ENCODE measurements around the gene ABCA4. TPM values are rescaled to one million over a fixed set of nuclear protein-coding genes. Genes with fewer than 3 reads are reported as not detected.
"Not testable (repeated sequence)": the region's sequence is repeated elsewhere in the genome, so short reads cannot be mapped to it uniquely, and the experiment has no call there.

The ABCA4 gene
- 1 to 10 TPM in 1 of 2 donors, not detected in 1; 1.2 TPM for total RNA-seq
- long read RNA-seq = 0 reads

DNA sequence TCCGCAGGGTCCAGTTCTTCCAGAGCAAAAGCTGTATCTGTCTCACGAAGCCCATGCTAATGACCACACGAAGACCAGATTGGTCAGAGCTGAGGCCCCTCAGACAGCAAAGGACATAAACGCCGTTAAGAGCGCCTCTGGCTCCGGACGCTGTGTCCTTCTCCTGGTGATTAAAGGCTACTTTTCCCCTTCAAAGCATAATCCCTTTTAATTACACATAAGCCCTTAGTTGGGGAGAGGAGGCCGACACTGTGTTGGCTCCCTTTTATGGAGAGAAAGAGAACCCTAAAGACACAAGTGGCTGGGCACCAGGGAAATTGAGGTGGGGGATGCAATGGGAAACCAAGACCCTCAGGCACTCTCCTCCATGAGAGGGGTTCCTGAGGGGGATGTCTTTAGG lies at the start of gene ABCA4:
TSS of gene ABCA4 (minus strand) at position 158 of the 400 bp plus-strand sequence. CDS start at position 55, 103 bp downstream.
- DNase-seq = no peak
- no peak for ATAC-seq
- intact Hi-C loops (cut with DNase I, micrococcal nuclease) = no loop called here

DNA sequence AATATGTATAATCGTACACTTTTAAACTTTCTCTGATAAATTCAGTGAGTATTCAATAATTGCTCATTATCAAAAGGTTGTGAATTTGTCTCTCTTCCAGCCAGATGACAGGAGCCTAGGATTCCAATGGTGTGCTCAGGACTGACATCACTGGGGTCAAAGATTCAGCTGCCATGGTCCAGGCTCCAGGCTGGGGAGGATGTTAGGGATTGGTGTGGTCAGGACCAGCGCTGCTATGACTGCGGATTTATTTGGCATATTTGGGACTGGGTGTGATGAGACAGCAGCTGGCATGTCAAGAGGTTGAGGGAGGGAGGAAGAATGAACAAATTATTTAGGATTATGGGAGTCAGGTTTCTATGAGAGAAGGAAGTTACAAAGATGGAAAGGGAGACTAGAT lies 48.2 kb upstream of the ABCA4 start:
- ATAC-seq (no peak), DNase-seq (no peak)
- intact Hi-C loops (cut with DNase I, micrococcal nuclease) = no loop called here

DNA sequence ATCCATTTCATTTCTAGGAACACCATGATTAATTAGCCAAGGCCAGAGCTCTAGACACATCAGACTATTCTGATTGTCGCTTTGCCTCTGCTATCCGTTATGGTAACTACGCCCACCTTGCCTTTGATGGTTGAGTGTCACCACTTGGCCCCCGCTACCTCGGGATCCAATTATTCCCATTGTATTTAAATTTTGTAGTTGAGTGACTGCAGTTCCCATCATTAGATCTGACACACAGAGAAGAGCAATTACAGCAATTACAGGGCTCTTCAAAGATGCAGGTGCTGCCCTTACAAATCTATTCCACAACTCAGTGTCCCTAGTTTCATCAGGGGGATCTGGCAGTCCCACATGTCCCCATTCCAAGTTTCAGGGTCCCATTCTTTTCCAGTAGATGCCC lies 44.9 kb upstream of the ABCA4 start:
- no peak for DNase-seq
- intact Hi-C loops (cut with DNase I, micrococcal nuclease) = no loop called here
- ATAC-seq = no peak

DNA sequence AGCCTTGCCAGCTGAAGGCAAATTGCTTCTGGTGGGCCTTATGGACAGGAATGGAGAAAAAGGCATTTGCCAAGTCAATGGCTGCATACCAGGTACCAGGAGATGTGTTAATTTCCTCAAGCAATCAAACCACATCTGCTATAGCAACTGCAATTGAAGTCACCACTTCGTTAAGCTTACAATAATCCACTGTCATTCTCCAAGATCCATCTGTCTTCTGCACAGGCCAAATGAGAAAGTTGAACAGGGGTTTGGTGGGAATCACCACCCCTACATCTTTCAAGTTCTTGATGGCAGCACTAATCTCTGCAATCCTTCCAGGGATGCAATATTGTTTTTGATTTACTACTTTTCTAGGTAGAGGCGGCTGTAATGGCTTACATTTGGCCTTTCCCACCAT lies 43.9 kb upstream of the ABCA4 start:
- intact Hi-C loops (cut with DNase I, micrococcal nuclease); ATAC-seq; DNase-seq: not testable (repeated sequence)

DNA sequence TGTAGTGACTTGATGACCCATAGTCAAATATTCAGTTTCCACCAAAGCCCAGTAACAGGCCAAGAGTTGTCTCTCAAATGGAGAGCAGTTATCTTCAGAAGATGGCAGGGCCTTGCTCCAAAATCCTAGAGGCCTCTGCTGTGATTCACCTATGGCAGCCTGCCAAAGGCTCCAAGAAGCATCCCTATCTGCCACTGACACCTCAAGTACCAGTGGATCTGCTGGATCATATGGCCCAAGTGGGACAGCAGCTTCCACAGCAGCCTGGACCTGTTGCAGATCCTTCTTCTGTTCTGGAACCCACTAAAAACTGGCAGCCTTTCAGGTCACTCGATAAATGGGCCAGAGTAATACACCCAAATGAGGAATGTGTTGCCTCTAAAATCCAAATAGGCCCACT lies 43.2 kb upstream of the ABCA4 start:
- DNase-seq; intact Hi-C loops (cut with DNase I, micrococcal nuclease); ATAC-seq: not testable (repeated sequence)

DNA sequence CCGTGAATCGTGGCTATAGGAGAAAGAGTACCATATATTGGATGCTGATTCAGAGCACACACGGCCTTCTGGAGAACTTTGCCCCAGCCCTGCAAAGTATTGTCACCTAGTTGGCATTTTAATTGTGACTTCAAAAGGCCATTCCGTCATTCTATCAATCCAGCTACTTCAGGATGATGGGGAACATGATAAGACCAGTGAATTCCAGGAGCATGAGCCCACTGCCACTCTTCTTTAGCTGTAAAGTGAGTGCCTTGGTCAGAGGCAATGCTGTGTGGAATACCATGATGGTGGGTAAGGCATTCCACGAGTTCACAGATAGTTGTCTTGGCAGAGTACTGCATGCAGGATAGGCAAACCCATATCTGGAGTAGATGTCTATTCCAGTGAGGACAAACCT lies 42.3 kb upstream of the ABCA4 start:
- intact Hi-C loops (cut with DNase I, micrococcal nuclease); ATAC-seq; DNase-seq: not testable (repeated sequence)

DNA sequence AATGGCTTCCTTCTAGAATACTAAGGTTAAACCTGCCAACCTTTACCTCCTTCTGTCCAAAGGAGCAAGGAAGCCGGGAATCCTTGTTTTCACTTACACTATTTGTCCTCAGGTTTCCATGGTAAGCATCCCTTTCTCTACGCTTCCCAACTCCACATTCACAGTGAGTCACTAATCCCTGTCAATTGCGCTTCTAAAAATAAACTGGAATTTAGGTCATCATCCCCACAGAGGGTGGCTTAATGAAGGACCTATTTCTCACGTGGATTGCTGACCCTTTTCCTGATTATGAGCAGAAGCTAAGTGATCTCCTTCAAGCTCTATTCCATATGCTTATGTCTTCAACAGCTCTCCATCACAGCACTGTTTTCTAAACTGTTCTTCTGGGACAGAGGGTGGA lies 39.9 kb upstream of the ABCA4 start:
- no peak for DNase-seq
- no peak for ATAC-seq
- intact Hi-C loops (cut with DNase I, micrococcal nuclease) = no loop called here

DNA sequence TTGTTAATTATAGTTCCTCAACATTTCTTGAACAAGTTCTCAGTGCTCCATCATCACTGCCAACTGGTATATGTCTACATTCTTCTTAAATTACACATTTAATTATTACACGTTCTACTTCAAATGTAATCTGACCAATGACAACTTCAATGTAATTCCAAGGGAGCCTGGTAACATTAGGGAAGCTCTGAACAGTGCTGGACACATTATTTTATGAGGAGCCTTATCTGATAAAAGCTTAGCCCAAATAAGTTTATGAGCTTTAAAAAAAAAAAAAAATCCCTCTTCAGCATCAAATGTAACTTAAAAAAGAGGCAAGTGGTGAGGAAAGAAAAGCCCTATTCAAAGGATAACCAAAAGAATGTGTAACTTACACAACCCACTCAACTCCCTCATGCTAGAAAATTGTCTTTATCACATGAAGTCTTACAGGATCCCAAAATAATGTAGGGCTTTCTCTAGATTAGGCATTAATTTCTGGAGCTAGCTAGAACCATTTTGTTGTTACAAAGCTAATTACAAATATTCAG lies 35.2 kb upstream of the ABCA4 start:
- no peak for ATAC-seq
- intact Hi-C loops (cut with DNase I, micrococcal nuclease) = no loop called here

DNA sequence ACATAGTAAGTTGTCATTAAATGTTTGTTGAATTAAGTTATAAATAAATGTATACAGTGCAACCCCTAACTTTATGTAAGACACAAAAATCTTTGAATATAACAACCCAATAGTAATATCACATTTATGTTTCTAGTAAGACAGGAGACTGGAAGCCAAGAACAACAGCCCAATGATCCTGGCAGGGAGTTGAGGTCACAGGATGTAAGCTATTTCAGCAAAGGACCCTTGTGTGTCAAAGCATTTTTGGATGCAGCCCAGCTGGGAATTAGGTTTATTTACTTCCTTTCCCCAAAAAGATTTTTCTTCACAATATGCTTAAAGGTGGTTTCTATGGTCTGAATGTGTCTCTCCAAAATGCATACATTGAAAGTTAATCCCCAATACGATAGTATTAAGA lies 34.0 kb upstream of the ABCA4 start:
- ATAC-seq = no peak
- intact Hi-C loops (cut with DNase I, micrococcal nuclease) = no loop called here
- no peak for DNase-seq

More for the DNA sequence above, 35.2 kb upstream of the ABCA4 start:
- no peak for DNase-seq

DNA sequence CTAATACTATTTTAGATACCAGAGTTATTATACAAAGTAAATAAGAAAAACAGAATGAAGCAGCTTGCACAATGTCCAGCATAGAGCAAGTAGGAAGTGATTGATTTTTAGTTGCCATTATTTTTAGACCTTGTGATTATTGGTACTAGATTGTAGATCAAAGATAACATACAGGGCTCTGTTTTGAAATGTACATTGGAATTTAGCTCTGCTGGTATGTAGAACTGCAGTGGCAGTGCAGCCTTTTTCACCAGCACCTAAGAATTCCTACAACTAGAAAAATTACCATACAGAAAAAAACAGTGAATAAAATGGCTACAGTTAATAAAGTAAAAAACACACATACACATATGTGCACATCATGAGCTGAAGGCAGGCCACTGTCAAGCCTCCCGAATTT lies 32.2 kb upstream of the ABCA4 start:
- ATAC-seq = no peak
- intact Hi-C loops (cut with DNase I, micrococcal nuclease) = no loop called here
- DNase-seq = no peak

DNA sequence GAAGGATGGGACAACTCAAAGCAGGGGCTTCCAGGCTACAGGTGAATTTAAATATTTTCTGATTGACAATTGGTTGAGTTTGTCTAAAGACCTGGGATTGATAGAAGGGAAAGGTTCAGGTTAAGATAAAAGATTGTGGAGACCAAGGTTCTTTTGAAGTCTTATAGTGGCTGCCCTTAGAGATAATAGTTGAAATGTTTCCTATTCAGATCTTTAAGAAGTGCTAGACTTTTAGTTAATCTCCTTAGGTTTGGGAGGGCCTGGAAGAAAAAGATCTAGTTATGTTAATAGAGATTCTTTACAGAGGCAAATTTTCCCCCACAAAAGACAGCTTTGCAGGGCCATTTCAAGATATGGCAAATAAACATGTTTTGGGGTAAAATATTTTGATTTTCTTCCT lies 28.2 kb upstream of the ABCA4 start:
- intact Hi-C loops (cut with DNase I, micrococcal nuclease) = not testable (repeated sequence)

DNA sequence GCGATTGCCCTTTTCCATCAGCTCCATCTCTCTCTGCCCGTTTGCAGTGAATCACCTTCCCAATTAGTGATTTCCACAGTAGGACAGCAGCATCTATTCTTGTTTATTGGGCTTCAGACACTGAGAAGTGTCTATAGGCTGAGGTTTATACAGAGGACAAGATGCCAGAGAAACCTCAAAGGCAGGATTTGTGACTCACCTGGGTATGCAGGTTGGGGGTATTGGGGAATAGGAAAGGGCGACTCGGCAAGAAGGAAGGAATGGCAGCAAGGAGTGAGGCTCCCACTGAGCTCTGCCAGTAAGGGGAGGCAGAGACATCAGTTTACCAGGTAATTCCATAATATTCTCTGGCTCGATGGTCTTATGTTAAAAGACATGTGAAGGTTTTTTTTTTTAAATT lies 25.3 kb upstream of the ABCA4 start:
- intact Hi-C loops (cut with DNase I, micrococcal nuclease) = no loop called here
- no peak for DNase-seq
- no peak for ATAC-seq

More for the DNA sequence above, 28.2 kb upstream of the ABCA4 start:
- not testable (repeated sequence) for ATAC-seq, DNase-seq

DNA sequence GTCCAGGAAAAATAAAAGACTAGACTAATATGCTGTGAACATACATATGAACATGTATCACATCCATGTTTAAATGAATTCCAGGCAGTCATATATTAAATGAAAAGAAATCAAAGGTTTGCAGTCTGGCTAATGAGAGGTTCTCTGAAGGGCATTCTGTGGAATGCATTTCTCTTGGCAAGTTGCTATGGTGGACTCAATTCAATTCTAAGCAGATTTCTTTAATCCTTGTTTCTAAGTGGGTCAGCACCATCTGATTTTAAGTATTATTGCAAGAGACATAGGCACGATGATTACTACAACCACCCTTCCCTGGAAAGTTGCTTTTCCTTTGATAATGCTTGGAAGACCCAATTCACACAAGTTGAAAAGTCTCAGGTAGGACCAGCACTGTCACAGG lies 23.9 kb upstream of the ABCA4 start:
- intact Hi-C loops (cut with DNase I, micrococcal nuclease) = no loop called here
- no peak for DNase-seq
- no peak for ATAC-seq

DNA sequence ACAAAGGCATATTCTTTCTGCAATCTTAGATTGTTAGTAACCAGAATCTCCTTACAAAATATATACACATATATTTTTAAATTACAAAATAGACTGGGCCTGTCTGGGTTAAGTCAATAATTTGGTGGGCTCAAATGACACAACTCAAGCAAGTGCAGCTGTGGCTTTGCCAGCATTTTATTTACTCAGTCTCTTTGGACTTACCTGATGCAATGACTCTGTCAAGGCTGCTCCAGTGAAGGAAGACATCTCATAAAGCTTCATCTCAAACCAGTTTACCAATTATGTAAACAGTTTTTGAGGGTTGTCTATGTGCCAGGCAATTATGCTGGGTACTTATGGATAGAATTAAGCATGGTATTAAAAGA lies 22.8 kb upstream of the ABCA4 start:
- ATAC-seq (no peak), DNase-seq (no peak)
- intact Hi-C loops (cut with DNase I, micrococcal nuclease) = no loop called here

DNA sequence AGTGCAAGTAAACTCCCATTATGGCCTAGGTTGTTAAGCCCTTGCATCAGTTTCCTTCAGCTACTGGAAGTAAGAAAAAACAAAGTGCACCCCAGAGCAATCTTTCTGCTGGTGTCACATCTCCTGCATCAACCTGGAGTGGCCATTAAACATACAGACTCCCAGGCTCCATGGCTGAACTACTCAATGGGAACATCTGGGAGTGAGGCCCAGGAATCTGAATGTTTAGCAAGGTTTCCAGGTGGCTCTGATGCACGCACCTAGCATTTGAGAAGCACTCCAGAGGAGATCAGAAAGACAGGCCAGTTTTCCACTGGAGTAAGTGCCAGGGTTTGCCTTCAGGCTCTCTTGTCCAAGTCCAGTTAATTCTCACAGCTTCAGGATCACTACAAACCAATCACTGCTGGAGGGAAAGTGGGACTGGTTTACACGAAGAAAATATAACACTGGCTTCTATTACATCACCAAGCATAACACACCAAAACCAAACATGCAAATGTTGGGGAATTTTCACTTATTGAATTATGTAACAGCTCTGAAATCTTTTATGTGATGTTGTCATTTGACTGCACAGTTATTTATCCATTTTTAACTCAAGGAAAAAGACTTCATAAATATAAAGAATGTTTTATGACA lies 22.3 kb upstream of the ABCA4 start:
- intact Hi-C loops (cut with DNase I, micrococcal nuclease) = no loop called here
- DNase-seq (no peak), ATAC-seq (no peak)

DNA sequence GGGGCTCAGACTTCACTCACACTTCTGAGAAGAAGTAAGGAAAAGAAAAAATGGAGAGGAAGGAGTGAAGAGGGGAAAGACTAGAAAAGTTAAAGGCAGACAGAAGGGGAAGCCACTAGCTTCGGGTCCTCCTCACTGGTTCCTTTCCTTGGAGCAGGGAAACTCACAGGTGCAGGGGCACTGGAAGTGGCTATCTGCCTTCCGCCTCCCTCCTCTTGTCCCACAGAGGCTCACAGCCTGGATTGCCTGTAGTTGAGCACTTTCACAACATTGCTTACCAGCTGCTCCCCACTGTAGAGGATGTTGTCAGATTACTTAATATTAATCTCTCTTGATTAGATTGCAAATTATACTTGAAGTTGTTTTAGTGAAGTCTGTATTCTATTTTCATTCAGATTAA lies 21.6 kb upstream of the ABCA4 start:
- DNase-seq = no peak
- ATAC-seq = no peak
- intact Hi-C loops (cut with DNase I, micrococcal nuclease) = no loop called here

DNA sequence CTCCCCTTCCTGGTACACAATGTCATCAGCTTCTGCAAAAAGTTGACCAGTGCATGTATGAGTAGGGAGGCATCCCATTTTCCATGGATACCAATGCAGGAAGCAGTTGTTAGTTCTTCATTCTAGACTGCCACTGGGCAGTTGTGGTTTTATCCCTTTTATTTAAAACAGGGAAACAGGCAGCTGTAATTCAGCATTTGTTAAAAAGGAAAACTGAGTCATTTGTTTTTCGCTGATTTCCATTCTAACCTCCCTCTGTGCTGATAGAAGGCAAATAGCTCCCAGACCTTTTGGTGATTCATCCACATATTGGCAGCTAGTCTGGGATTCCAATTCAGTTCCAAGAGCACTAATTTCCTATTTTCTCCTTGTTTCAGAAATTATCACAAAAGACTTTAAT lies 21.1 kb upstream of the ABCA4 start:
- ATAC-seq (no peak), DNase-seq (no peak)
- intact Hi-C loops (cut with DNase I, micrococcal nuclease) = no loop called here

DNA sequence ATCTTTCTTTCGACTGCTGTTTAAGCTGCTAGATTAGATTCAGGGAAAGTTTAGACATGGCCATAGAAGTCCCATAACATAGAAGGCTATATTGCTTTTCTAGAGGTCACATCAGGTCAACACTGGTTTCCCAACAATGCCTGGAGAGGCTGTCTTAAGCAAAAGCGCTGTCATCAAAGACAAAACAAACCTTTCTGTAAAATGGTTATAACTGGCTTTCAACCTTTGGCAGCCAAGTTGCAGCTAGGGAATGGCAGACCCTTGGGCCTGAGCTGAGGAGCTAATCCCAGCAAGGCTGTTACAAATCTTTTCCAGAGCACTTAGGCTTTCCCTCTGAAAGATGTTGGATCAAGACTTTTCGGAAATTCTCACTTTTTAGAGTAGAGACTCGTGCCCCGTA lies 11.2 kb upstream of the ABCA4 start:
- DNase-seq (no peak), ATAC-seq (no peak)
- intact Hi-C loops (cut with DNase I, micrococcal nuclease) = no loop called here

DNA sequence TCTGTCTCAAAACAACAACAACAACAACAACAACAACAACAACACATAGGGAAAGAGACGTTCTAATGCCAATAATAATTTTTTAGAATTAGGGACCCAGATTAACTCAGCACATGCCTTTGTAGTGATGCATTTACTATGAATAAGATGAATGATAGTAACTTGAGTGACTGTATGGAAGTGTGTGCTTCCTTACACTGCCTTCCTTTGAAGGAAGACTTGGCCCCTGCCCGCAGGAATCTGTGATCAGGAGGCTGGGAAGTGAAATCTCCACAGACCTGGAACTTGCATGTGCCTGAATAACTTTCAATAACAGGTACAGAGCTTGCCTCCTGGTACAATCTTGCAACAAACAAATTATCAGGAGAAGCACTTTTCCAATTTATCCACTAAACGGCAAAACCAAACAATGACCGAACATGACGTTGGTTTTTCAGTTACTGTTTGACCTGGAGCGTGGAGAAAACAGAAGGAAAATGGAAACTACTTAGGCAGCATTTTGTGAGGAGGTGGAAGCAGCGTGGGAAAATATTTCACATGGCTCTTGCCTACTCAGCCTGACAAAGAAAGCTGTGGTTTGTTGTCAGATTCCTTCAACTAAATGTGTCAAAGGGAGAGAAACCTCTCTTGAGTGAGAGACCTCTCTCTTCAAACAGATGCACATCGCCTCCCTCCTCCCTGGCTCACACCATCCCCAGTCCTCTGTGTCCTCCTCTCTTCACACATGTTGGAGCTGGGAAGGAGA lies 10.1 kb upstream of the ABCA4 start:
- DNase-seq = no peak
- intact Hi-C loops (cut with DNase I, micrococcal nuclease) = no loop called here
- no peak for ATAC-seq

DNA sequence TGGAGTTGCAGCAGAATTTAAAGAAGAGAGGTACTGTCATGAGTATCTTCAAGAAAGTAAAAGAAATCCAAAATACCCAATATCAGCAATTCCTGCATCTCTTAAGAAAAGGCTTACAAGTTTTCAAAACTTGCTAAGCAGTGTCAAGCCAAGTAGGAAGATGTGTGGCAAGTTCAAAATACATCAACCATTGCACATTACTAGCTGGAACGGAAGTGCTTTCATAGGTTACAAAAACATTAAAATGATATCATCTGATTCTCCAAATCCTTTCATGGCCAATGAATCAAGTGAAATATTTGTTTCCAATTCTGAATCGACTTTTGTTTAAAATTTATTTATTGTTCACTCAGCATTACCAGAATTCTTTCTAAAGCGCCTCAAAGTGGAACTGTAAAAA lies 5.7 kb upstream of the ABCA4 start:
- ATAC-seq = no peak
- intact Hi-C loops (cut with DNase I, micrococcal nuclease) = no loop called here
- no peak for DNase-seq
